ENCODE data around the gene KCNE3.

The KCNE3 gene

GRCh38 chr11:74464746-74465145 lies 2.6 kb downstream of the KCNE3 start:
- no peak for TF ChIP-seq CTCF (IDR thresholded peaks at IDR 0.05; ENCODE audit: control insufficient read depth, extremely low read depth, insufficient read depth)
- no peak for DNase-seq (ENCODE audit: low read depth)
- no peak overlapping the region for H3K4me3 ChIP-seq (ENCODE audit: low read depth, low read length)

GRCh38 chr11:74463216-74463615 lies 4.1 kb downstream of the KCNE3 start:
- DNase-seq (ENCODE audit: low read depth): no peak
- no peak overlapping the region for H3K4me3 ChIP-seq (ENCODE audit: low read depth, low read length)
- TF ChIP-seq CTCF (IDR thresholded peaks at IDR 0.05; ENCODE audit: control insufficient read depth, extremely low read depth, insufficient read depth): no peak

- TF ChIP-seq CTCF (IDR thresholded peaks at IDR 0.05; ENCODE audit: control insufficient read depth, extremely low read depth, insufficient read depth): no peak
- no peak overlapping the region for H3K4me3 ChIP-seq (ENCODE audit: low read depth, low read length)
These were observed 4.7 kb downstream of the KCNE3 start for GRCh38 chr11:74462631-74463030.

GRCh38 chr11:74462009-74462408 lies 5.3 kb downstream of the KCNE3 start:
- no peak for TF ChIP-seq CTCF (IDR thresholded peaks at IDR 0.05; ENCODE audit: control insufficient read depth, extremely low read depth, insufficient read depth)
- no peak overlapping the region for H3K4me3 ChIP-seq (ENCODE audit: low read depth, low read length)
- DNase-seq (ENCODE audit: low read depth): no peak

More at GRCh38 chr11:74462631-74463030, 4.7 kb downstream of the KCNE3 start:
- DNase-seq (ENCODE audit: low read depth): no peak

GRCh38 chr11:74460481-74461154 lies 6.7 kb downstream of the KCNE3 start:
- no peak overlapping the region for H3K4me3 ChIP-seq (ENCODE audit: low read depth, low read length)
- no peak for DNase-seq (ENCODE audit: low read depth)
- TF ChIP-seq CTCF (IDR thresholded peaks at IDR 0.05; ENCODE audit: control insufficient read depth, extremely low read depth, insufficient read depth): no peak

- TF ChIP-seq CTCF (IDR thresholded peaks at IDR 0.05; ENCODE audit: control insufficient read depth, extremely low read depth, insufficient read depth): no peak
- DNase-seq (ENCODE audit: low read depth): no peak
- no peak overlapping the region for H3K4me3 ChIP-seq (ENCODE audit: low read depth, low read length)
These were observed 7.3 kb downstream of the KCNE3 start for GRCh38 chr11:74460065-74460464.

GRCh38 chr11:74459584-74459983 lies 7.8 kb downstream of the KCNE3 start:
- no peak for DNase-seq (ENCODE audit: low read depth)
- TF ChIP-seq CTCF (IDR thresholded peaks at IDR 0.05; ENCODE audit: control insufficient read depth, extremely low read depth, insufficient read depth): no peak
- no peak overlapping the region for H3K4me3 ChIP-seq (ENCODE audit: low read depth, low read length)

Data from LNCaP clone FGC (cell line).